Sigmoid colon (tissue), 4 donors: ENCODE measurements around the gene RMND5A.

Experiments used
- CTCF ChIP-seq, 4 experiments: fragments of 450-650 bp in 3 of 4; fragments of 200-600 bp in 1 of 4; IDR thresholded peaks; one replicate each; pipeline ENCODE4 v1.5.1; 2016 to 2019; ENCODE audit warnings: antibody characterized with exemption in 4 of 4, mild to moderate bottlenecking in 3 of 4, moderate library complexity in 2 of 4
- EP300 ChIP-seq, 4 donors: sonication (generic); formaldehyde crosslinking; IDR thresholded peaks; one replicate each; pipeline ENCODE4 v1.6.1; 2017; ENCODE audit warnings: antibody characterized with exemption in 4 of 4
- POLR2A ChIP-seq, 2 donors: fragments of 450-650 bp; IDR thresholded peaks; one replicate each; pipeline ENCODE4 v1.6.1; 2016; ENCODE audit warnings: antibody characterized with exemption in 2 of 2, mild to moderate bottlenecking in 2 of 2, moderate library complexity in 2 of 2

GRCh38 chr2:86677816-86678215 lies 42.3 kb upstream of the RMND5A start:
- TF ChIP-seq POLR2A (IDR thresholded peaks at IDR 0.05) (no peak), CTCF (IDR thresholded peaks at IDR 0.05) (no peak), EP300 (IDR thresholded peaks at IDR 0.05) (no peak)
